ENCODE data around the gene AQP1. TPM values are rescaled to one million over a fixed set of nuclear protein-coding genes. Genes with fewer than 3 reads are reported as not detected.

AQP1 gene
- total RNA-seq, 1 donor from 2014 or later: 4.4 TPM

- DNase-seq (ENCODE audit: low read depth): peak; percentile 57
Observed at GRCh38 chr7:30906515-30907240, 5.0 kb upstream of the AQP1 start.

- no peak for DNase-seq (ENCODE audit: low read depth)
Observed at GRCh38 chr7:30907527-30908267, 4.0 kb upstream of the AQP1 start.

- DNase-seq (ENCODE audit: low read depth): no peak
Observed at GRCh38 chr7:30908681-30909080, 3.0 kb upstream of the AQP1 start.

- DNase-seq (ENCODE audit: low read depth): no peak
Observed at GRCh38 chr7:30909431-30909830, 2.2 kb upstream of the AQP1 start.

GRCh38 chr7:30910411-30911073 lies 1.1 kb upstream of the AQP1 start:
- DNase-seq (ENCODE audit: low read depth): no peak

- DNase-seq (ENCODE audit: low read depth): no peak
Observed at GRCh38 chr7:30911133-30911532, 520 bp upstream of the AQP1 start.

- DNase-seq (ENCODE audit: low read depth): no peak
Observed at GRCh38 chr7:30912021-30912730, 523 bp downstream of the AQP1 start.

- DNase-seq (ENCODE audit: low read depth): no peak
Observed at GRCh38 chr7:30912731-30912985, 1.0 kb downstream of the AQP1 start.

GRCh38 chr7:30912986-30913811 lies 1.5 kb downstream of the AQP1 start:
- DNase-seq (ENCODE audit: low read depth): no peak

- no peak for DNase-seq (ENCODE audit: low read depth)
Observed at GRCh38 chr7:30913821-30914515, 2.3 kb downstream of the AQP1 start.

GRCh38 chr7:30914596-30914995 lies 2.9 kb downstream of the AQP1 start:
- DNase-seq (ENCODE audit: low read depth): peak; percentile 51

GRCh38 chr7:30915005-30915601 lies 3.5 kb downstream of the AQP1 start:
- no peak for DNase-seq (ENCODE audit: low read depth)

- no peak for DNase-seq (ENCODE audit: low read depth)
Observed at GRCh38 chr7:30915751-30916150, 4.1 kb downstream of the AQP1 start.

GRCh38 chr7:30916255-30916654 lies 4.6 kb downstream of the AQP1 start:
- DNase-seq (ENCODE audit: low read depth): no peak

- no peak for DNase-seq (ENCODE audit: low read depth)
Observed at GRCh38 chr7:30916767-30917166, 5.1 kb downstream of the AQP1 start.

GRCh38 chr7:30917216-30917893 lies 5.7 kb downstream of the AQP1 start:
- no peak for DNase-seq (ENCODE audit: low read depth)

GRCh38 chr7:30918676-30919075 lies 7.0 kb downstream of the AQP1 start:
- DNase-seq (ENCODE audit: low read depth): peak; percentile 26

GRCh38 chr7:30920021-30920583 lies 8.4 kb downstream of the AQP1 start:
- no peak for DNase-seq (ENCODE audit: low read depth)

All from renal cortical epithelial cell (primary cell).